NCI-H748 (cell line): ENCODE results near the gene KLC1.
"Not testable (repeated sequence)": the region's sequence is repeated elsewhere in the genome, so short reads cannot be mapped to it uniquely, and the experiment has no call there.

Source experiments
- DNase-seq: peaks from one replicate; lab custom pipeline; 2025; ENCODE audit not compliant: unreplicated experiment; lab: John Stamatoyannopoulos, UW

KLC1 gene

GRCh38 chr14:103688906-103689902 is 60.2 kb downstream of the KLC1 start:
- DNase-seq, result no peak

DNA sequence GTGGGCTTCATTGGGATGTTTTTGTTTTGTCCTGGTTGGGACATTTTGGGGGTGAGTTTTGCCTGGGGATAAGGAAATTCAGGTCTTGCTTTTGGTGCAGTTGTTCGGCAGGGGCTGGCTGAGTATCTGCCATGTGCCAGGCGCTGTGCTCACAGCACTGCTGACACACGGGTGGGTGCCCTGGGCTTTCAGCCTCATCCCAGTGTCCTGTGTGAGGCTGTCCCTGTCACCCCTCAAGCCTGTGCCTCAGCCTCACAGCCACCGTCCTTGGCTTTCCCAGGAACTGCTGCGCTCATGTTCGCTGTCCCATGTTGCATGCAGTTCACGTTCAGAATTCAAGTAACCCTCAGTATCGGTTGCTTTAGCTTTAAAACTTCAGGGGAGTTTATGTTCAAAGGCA is 61.3 kb downstream of the KLC1 start:
- no peak for DNase-seq

DNA sequence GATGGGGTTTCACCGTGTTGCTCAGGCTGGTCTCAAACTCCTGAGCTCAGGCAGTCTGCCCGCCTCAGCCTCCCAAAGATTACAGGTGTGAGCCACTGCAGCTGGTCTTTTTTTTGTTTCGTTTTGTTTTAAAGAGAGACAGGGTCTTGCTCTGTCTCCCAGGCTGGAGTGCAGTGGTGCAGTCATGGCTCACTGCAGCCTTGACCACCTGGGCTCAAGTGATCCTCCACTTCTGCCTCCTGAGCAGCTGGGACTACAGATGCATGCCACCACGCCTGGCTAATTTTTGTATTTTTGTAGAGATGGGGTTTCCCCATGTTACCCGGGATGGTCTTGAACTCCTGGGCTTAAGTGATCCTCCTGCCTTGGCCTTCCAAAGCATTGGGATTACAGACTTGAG is 62.6 kb downstream of the KLC1 start:
- not testable (repeated sequence) for DNase-seq

- DNase-seq, result no peak
Observed at GRCh38 chr14:103692159-103692558, 63.1 kb downstream of the KLC1 start.

GRCh38 chr14:103692871-103693270 is 63.9 kb downstream of the KLC1 start:
- DNase-seq, result no peak

DNA sequence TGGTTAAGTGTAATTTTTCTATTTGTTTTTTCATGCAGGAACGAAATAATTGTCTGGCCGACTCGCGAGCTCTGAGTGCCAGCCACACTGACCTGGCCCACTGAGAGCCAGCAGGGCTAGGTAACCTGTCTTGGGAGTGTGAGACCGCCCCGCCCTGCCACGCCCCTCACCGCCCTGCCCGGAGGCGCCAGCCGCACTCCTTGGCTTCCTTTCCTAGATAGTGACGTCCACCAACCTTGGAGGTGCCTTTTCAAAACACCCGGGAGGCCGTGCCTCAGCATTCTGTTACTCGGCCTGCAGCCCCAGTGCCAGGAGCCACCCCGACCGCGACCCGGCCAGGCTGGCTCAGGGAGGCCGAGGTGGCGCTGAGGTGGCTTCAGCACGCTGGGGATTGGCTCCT is 64.5 kb downstream of the KLC1 start:
- no peak for DNase-seq

DNA sequence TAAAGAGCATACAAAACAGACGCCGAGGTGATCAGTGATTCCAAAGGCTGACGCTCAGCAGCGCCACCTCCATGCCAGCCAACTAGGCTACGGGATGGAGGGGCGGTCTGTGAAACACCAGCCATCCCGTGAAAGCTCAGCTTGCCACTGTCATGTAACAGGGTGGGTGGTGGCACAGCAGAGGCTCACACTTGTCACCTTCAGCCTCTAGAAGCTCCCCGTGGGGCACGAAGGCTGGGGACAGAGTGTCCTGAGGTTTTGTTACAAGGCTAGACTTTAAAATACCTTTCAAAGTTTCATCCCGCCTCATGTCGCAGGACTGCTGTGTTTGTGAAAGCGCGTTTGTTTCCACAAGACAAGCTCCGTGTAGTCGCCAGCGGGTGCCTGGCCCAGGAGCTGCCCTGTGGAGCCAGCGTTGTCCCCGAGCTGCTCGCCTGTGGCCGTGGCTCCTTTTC is 65.6 kb downstream of the KLC1 start:
- no peak for DNase-seq

DNA sequence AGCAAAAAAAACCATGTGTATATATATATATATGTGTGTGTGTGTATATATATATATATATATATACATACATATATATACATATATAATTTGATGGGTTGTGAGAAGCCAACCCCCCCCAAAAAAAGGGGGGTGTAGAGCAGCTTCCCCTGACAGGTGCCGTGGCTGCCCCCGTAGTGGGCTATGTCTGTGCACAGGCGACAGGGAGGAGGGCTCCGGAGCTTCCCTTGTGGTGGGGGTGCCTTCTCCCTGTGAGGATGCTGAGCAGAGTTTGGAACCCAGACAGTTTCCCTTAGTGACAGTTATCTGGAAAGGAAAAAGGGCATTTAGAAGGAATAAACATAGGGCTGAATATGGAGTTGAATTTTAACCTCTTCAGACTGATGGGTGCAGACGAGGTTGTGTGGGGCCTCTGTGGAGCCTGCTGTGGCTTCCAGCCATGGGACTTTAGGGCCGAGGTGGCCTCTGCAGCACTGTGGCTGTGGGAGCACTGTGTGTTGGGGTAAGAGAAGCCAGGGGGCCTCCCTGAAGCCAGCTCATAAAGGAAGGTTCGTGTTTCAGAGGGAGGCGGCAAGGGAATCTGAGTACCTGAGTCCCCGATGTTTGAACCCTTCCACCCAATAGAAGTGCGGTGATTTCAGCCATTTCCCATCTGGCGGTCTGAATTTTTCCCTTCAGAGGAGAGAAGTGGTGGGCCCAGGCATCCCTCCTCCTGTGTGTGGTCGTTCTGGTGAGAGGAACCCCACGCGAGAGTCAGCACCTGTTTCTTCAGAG is 66.5 kb downstream of the KLC1 start:
- DNase-seq, result no peak

DNA sequence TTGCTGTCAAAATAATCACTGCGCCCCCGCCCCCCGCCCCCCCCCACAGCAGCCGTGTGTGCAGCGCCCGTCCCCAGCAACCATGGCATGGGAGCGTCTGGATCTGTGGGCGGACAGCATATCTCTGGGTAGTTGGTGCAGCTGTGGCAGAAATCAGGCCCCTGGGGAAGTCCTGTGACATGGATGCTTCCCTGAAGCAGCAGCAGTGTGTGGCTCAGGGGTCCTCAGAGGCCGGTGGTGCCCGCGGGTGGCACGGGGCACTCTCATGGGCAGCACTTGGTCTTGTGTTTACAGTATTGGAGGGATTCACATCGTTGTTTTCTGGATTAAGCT is 67.0 kb downstream of the KLC1 start:
- no peak for DNase-seq

- no peak for DNase-seq
Observed at GRCh38 chr14:103696466-103697071, 67.6 kb downstream of the KLC1 start.

DNA sequence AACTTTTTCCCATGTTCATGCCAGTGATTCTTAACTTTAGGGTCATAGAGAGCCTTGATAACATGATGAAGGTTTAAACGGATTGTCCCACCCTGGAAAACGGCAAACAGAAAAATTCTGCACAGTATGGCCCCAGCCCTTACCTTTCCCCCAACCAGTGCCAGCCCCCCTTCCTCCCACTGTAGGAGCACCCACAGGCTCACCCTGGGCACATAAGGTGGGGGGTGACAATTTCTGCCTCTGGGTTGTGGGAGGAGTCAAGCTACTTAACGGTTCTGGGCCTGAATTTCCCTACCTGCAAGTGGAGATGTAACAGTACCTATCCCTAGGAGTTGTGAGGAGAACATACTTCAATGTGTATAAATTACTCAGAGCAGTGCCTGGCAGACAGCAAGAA is 68.2 kb downstream of the KLC1 start:
- DNase-seq, result no peak

DNA sequence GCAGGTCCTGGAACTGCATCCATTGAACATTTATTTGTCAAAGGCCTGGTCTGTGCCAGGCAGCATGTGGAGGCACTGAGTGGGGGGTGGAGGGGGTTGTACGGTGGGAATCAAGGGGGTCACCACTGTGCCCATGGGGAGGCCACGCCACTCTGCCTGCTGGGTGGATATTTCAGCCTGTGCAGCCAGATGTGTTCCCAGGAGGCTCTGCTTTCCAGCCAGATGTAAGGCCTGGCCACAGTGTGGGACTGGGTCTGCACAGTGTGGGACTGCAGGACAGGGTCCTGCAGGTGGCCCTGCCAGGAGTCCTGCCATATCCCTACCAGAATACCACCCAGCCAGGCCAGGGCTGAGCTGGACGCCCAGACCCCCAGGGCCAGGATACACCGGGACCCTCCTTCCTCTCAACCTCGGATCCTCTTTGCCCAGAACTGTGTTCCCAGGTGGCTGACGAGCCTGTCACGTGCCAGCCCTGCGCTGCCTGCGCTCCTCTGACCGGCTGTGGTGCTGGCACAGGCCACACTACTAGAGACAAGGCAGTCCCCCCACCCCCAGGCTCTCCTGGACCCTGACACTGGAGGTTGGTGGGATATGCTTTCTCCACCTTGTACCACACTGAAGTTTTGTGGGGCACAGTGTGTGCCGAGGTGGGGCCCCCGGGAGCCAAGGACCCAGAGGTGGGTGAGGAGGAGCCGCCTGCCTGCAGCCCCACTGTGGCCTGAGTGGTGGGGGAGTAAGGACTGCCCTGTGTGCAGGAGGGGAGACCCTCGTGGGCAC is 68.8 kb downstream of the KLC1 start:
- DNase-seq, result no peak

DNA sequence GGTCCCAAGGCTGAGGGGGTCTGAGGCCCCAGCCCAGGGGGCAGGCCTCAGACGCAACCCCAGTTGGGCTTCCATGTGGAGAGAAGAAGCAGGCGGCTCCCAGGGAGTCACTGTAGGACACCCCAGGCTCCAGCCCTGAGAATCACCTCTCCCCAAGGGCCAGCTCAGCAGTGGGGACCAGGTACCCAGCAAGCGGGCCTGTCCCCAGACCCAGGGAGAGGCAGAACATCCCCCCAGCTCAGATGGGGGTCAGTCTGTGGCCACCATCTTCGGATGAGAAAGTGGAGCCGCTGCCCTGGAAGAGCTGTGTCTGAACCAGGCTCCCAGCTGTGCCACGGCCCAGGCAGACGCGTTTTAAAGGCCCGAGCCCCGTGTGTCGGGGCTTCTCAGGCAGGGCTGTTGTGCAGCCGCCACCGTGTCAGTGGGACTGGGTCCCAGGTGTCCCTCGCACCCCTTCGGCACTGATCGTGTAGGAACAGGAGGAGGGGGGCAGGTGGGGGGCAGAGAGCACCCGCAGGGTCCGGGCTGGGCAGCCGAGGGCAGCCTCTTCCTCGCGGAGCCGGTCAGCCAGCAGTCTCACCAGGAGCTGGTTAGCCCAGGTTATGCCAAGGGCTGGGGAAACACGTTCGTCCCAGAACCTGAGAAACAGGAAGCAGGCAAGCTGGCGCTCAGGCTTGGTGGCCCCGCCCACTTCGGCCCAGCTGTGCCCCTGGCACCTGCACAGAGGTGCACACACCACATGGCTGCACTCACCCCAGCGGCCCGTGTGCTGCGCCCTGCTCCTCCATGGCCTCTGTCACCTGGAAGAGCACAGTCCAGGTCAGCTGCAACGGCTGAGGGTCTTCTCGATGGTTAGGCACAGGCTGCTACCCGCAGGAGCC is 69.6 kb downstream of the KLC1 start:
- DNase-seq, result no peak

DNA sequence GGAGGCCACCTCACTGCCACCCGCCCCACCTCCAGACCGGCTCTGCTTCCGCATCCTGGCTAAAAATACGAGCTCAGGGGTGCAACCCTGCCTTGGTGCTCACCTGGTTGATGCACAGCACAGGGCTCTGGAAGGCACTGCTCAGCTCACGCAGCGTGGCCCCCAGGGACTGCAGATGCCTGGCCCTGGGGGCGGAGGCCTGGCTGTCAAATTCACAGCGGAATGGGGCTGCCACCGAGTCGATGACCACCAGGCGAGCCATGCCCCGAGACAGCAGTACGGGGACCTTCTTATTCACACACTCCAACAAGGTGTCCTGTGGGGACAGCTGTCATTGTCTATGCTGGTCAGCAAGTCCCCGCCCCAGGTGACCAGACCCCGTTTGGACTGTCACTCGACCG is 70.2 kb downstream of the KLC1 start:
- no peak for DNase-seq

DNA sequence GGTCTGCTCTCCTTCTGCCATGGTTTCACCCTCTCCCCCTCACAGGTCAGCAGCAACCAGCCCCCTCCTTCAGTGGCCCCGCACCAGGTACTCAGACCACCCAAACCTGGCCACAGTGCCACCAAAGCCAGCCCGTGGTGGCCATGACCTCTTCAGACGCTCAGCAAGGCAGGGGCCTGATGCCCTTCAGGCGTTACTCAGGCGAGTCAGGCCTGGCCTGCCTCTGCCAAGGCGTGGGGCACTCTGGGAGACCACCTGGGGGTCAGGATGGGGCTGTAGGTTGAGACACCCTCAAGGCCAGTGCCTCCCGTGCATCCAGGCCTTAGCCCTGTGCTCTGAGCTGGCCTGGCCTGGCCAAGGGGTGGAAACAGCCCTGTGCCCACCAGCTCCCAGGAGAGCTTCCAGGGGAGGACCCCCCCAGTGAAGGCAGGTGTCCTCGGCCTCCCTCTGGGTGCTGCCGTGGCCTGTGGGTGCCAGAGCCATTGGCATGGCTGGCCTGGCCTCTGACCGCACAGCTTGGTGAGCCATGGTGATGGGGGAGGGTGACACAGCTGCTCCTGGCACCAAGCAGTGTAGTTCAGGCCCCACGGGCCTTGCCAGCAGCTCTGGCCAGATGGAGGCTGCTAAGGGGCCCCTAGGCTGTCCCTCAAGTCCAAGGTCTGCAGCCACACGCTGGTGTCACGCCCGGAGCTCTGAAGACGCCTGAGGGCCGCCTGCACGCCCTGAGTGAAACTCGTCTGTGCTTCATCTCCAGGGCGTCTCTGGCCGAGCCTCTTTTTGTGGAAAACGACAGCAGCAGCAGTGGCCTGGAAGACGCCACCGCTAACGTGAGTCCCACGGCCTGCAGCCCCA is 71.1 kb downstream of the KLC1 start:
- DNase-seq, result no peak

DNA sequence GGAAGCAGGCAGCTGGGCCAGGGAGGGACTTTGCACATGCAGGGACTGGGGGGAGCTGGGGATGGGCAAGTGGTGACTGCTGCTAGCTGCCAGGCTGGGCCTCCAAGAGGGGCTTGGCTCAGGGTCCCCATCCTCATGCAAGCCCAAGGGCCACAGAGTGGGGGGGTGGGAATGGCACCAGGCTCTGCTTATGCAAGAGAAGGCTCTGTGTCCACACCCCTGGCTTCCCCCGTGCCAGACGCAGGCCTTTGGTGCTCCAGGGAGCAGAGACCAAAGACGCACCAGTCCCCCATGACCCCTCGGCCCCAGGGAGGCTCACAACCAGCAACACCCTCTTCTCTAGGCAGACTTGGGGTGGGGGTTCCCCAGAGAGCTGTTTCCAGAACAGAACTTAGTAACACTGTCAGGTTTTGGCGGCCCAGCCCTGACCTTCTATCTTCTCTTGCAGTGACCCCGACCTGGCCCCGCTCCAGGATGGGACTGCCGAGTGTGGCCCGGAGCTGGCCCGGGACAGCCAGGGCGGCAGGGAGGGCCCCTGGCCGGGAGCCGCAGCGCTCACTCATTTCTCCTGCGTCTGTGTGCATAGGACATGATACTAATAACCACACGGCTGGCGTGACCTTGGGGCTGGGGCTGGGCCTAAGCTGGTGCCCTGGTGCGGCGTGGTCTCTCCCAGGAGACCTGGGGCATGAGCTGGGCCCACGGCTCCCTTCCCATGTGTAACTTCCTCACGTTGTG is 71.9 kb downstream of the KLC1 start:
- DNase-seq, result no peak

DNA sequence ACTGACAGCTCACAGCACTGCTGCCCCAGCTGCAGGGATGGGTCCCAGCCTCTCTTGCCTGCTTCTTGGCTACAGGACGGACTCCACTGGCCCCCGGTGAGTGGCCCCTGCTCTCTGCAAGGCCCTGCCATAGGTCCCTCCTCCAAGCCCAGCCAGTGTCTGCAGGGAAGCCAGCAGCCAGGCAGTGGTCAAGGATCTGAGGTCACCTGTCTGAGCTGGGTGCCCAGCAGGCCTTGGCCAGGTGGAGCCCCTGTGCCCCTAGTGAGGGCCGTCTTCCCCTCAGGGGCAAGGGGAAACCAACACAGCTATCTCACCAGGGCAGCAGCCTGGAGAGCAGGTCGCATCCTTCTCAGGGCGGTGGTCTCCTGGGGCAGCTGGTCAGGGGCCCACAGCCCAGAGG is 73.1 kb downstream of the KLC1 start:
- no peak for DNase-seq
